HFFc6 (cell line): ENCODE data around the gene SNX20. TPM values are rescaled to one million over a fixed set of nuclear protein-coding genes. Genes with fewer than 3 reads are reported as not detected.

Experiments used
- DNase-seq: peaks from one replicate; pipeline ENCODE4 v3.0.0-alpha.2; 2018
- H3K27ac Mint-ChIP-seq: 2 replicates; pipeline ENCODE4 v1.8.0; 2020; ENCODE audit warnings: mild to moderate bottlenecking, mixed read lengths
- H3K27me3 Mint-ChIP-seq: 2 replicates; pipeline ENCODE4 v1.8.0; 2021; ENCODE audit warnings: mild to moderate bottlenecking, moderate library complexity, mixed read lengths; ENCODE audit not compliant: insufficient read depth
- H3K36me3 Mint-ChIP-seq: 2 replicates; pipeline ENCODE4 v1.8.0; 2021; ENCODE audit warnings: low read depth, mixed read lengths
- H3K4me1 Mint-ChIP-seq: 2 replicates; pipeline ENCODE4 v1.8.0; 2020; ENCODE audit warnings: low read depth, mixed read lengths
- H3K4me3 Mint-ChIP-seq: 2 replicates; pipeline ENCODE4 v1.8.0; 2020; ENCODE audit warnings: mild to moderate bottlenecking, moderate library complexity, mixed read lengths
- H3K9me3 Mint-ChIP-seq: 2 replicates; pipeline ENCODE4 v1.8.0; 2020; ENCODE audit warnings: mild to moderate bottlenecking, mixed read lengths
- total RNA-seq, 6 experiments: library from RNA; stranded (reverse); fragmentation: NEBNext Ultra II Directional; extraction: Animal tissue kit (Norgen Biotek cat#: 25700); gene quantifications; 2 replicates in 1 of 6; 3 replicates in 5 of 6; pipeline ENCODE4 v1.2.3, GENCODE V29; 2021
- TF ChIP-seq, protein P1 (sequence below): fragments of 200-600 bp; sonication (generic); IDR thresholded peaks from 2 replicates; pipeline ENCODE4 v1.5.0; 2021; ENCODE audit warnings: antibody characterized with exemption, mild to moderate bottlenecking

SNX20 gene
- total RNA-seq, 6 experiments from 2014 or later, result not detected

- Mint-ChIP-seq H3K27me3 (peaks cover 37% of the 10 kb centered on the region), H3K9me3 (peaks cover 15% of the 10 kb centered on the region), H3K36me3 (peaks cover 14% of the 10 kb centered on the region), H3K4me1 (peaks cover 8% of the 10 kb centered on the region), H3K4me3 (no peak overlapping the region), H3K27ac (no peak overlapping the region)
- TF ChIP-seq, protein P1, sequence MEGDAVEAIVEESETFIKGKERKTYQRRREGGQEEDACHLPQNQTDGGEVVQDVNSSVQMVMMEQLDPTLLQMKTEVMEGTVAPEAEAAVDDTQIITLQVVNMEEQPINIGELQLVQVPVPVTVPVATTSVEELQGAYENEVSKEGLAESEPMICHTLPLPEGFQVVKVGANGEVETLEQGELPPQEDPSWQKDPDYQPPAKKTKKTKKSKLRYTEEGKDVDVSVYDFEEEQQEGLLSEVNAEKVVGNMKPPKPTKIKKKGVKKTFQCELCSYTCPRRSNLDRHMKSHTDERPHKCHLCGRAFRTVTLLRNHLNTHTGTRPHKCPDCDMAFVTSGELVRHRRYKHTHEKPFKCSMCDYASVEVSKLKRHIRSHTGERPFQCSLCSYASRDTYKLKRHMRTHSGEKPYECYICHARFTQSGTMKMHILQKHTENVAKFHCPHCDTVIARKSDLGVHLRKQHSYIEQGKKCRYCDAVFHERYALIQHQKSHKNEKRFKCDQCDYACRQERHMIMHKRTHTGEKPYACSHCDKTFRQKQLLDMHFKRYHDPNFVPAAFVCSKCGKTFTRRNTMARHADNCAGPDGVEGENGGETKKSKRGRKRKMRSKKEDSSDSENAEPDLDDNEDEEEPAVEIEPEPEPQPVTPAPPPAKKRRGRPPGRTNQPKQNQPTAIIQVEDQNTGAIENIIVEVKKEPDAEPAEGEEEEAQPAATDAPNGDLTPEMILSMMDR, result no peak
- no peak for DNase-seq
These were observed 28.1 kb upstream of the SNX20 start for GRCh38 chr16:50709061-50709684.

GRCh38 chr16:50708373-50709060 is 27.4 kb upstream of the SNX20 start:
- Mint-ChIP-seq H3K9me3 (peaks cover 22% of the 10 kb centered on the region), H3K27ac (no peak overlapping the region), H3K4me1 (peaks cover 8% of the 10 kb centered on the region), H3K4me3 (no peak overlapping the region), H3K36me3 (peaks cover 20% of the 10 kb centered on the region), H3K27me3 (peaks cover 33% of the 10 kb centered on the region)
- TF ChIP-seq, protein P1, result no peak
- no peak for DNase-seq

GRCh38 chr16:50706250-50706649 is 25.1 kb upstream of the SNX20 start:
- TF ChIP-seq, protein P1, result no peak
- no peak for DNase-seq
- peaks cover 31% of the 10 kb centered on the region for H3K27me3 Mint-ChIP-seq
- H3K4me3 Mint-ChIP-seq, result no peak overlapping the region
- H3K36me3 Mint-ChIP-seq, result peaks cover 20% of the 10 kb centered on the region
- H3K4me1 Mint-ChIP-seq, result peaks cover 8% of the 10 kb centered on the region
- H3K9me3 Mint-ChIP-seq, result peaks cover 27% of the 10 kb centered on the region
- H3K27ac Mint-ChIP-seq, result no peak overlapping the region

GRCh38 chr16:50705436-50706110 is 24.5 kb upstream of the SNX20 start:
- Mint-ChIP-seq H3K27me3 (peaks cover 33% of the 10 kb centered on the region), H3K36me3 (peaks cover 20% of the 10 kb centered on the region), H3K27ac (no peak overlapping the region), H3K9me3 (peaks cover 27% of the 10 kb centered on the region), H3K4me3 (no peak overlapping the region), H3K4me1 (peaks cover 8% of the 10 kb centered on the region)
- no peak for DNase-seq
- TF ChIP-seq, protein P1, result no peak

DNA sequence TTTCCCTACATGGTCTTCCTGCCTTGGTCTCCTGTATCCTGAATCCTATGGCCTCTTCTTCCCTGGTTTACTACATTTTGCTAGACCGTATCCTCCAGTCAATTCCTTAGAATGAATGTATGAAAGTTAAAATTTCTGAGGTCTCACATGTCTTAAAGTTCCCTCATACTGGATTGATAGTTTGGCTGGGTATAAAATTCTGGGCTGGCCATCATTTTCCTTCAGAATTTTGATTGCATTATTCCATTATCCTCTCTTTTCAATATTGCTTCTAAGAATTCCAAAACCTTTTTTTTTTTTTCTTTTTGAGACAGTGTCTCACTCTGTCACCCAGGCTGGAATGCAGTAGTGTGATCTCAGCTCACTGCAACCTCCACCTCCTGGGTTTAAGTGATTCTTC is 23.1 kb upstream of the SNX20 start:
- H3K4me3 Mint-ChIP-seq, result no peak overlapping the region
- H3K27ac Mint-ChIP-seq, result no peak overlapping the region
- TF ChIP-seq, protein P1, result no peak
- H3K9me3 Mint-ChIP-seq, result peaks cover 27% of the 10 kb centered on the region
- DNase-seq, result no peak
- peaks cover 26% of the 10 kb centered on the region for H3K27me3 Mint-ChIP-seq
- peaks cover 20% of the 10 kb centered on the region for H3K36me3 Mint-ChIP-seq
- H3K4me1 Mint-ChIP-seq, result peaks cover 8% of the 10 kb centered on the region
